LoVo (cell line): Measurements from ENCODE around the gene SUMF2.
"Not testable (repeated sequence)": the region's sequence is repeated elsewhere in the genome, so short reads cannot be mapped to it uniquely, and the experiment has no call there.

ENCODE experiments used
- DNase-seq: peaks from one replicate; pipeline ENCODE4 v3.0.0-alpha.2; 2016; ENCODE audit warnings: low spot score

The SUMF2 gene

DNA sequence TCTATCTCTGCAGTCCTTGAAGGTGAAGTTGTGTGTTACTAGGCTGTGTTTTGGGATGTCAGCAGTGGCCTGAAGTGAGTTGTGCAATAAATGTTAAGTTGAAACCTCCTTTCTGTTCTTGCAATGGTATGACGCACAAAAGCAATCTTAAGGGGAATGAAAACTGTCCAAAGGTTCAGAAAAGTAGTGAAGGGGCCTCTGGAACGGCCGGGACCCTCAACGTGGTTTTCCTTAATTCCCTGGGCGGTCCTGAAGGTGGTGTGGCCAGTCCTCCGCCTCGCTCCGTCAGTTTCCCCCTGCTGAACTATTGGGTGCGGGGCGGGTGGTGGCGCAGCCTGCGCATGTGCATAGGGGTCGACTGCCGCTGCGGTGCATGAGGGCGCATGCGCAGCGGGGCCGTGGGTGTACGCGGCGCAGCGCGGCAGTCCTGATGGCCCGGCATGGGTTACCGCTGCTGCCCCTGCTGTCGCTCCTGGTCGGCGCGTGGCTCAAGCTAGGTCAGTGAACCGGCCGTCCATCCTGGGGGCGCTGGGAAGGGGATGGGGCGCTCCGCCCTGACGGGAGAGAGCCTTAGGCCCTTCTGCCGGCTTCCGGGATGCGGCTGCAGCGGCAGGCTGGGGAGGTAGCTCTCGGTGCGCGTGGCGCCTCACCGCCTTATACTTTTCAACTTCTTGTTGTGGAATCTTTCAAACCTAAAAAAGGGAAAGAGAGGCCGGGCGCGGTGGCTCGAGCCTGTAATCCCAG lies at the start of gene SUMF2:
Gene SUMF2 (plus strand): TSS at position 405 of the 744 bp plus-strand sequence. CDS start 26 bp downstream, at position 431.
- DNase-seq: peak; percentile 97

DNA sequence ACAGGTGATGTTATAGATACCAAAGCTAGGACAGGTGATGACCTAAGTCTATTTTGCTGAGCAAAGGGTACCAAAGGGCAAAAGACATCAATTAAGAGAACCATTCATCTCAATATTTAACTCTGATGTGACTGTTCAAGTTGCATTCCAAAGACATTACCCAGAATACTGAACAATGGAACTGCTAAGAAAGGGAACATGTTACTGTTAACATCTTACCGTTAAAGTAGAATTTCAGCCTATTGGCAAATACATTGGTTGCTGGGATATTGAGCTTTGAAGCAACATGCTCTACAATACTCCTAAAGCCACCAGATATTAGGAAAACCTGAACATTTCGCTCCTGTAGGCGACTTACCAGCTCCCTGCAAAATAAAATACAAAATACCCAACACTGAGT lies 47.1 kb upstream of the SUMF2 start:
- not testable (repeated sequence) for DNase-seq

DNA sequence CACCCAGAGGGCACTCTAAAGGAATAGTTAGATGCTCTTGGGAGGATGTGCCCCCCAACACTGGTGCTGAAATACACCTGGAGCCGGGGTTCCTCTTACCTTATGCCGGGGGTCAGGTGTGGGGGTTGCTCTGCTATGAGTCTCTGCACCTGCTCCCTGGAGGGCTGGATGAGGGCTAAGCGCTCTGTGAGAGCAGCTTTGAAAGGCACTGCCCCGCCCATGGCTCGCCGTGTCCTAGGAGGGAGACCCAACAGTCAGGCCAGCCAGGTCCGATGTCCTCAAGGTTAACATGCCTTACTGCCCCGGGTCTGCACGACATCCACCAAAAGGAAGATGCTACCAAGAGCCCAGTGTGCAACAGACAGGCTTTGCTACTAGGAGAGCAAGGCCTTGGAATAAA lies 44.6 kb upstream of the SUMF2 start:
- DNase-seq: no peak

DNA sequence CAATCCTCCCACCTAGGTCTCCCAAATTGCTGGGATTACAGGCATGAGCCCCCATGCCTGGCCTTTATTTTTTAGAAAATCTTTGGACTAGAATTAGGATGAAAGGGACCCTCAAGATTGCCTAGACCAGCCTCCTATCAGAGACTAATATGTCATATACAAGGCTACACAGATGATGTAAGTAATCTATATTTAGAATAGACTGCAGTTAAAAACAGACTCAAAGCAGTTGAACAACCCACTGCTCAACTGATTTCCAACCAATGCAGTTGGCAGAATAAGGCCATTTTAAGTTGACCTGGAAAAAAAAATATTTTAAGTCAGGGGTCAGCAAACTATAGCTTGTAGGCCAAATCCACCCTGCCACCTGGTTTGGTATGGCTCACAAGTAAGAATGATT lies 40.6 kb upstream of the SUMF2 start:
- DNase-seq: no peak

GRCh38 chr7:56026538-56026937 lies 37.5 kb upstream of the SUMF2 start:
- no peak for DNase-seq

- DNase-seq: no peak
Measured at GRCh38 chr7:56028942-56029630, 35.0 kb upstream of the SUMF2 start.

DNA sequence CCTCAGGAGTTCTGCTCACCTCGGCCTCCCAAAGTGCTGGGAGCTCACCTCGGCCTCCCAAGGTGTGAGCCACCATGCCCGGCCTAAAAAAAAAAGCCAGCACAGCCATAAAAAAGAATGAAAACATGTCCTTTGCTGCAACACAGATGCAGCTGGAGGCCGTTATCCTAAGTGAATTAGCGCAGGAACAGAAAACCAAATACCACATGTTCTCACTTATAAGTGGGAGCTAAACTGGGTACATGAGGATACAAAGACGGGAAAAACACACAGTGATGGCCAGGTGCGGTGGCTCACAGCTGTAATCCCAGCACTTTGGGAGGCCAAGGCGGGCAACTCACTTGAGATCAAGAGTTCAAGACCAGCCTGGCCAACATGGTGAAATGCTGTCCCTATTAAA lies 33.7 kb upstream of the SUMF2 start:
- DNase-seq: no peak

DNA sequence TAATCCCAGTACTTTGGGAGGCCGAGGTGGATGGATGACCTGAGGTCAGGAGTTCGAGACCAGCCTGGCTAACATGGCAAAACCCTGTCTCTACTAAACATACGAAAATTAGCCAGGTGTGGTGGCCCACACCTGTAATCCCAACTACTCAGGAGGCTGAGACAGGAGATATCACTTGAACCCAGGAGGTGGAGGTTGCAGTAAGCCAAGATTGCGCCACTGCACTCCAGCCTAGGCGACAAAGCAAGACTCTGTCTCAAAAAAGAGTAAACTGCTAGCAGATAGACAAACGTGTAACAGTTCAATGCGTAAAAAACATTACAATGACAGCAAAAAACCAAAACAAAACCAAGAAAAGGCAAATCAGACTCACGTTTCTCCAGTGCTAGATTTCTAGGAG lies 32.5 kb upstream of the SUMF2 start:
- DNase-seq: not testable (repeated sequence)

- not testable (repeated sequence) for DNase-seq
Measured at GRCh38 chr7:56032578-56032977, 31.5 kb upstream of the SUMF2 start.

GRCh38 chr7:56033671-56034432 lies 30.2 kb upstream of the SUMF2 start:
- DNase-seq: peak; percentile 63

- no peak for DNase-seq
Measured at GRCh38 chr7:56040730-56041129, 23.4 kb upstream of the SUMF2 start.

DNA sequence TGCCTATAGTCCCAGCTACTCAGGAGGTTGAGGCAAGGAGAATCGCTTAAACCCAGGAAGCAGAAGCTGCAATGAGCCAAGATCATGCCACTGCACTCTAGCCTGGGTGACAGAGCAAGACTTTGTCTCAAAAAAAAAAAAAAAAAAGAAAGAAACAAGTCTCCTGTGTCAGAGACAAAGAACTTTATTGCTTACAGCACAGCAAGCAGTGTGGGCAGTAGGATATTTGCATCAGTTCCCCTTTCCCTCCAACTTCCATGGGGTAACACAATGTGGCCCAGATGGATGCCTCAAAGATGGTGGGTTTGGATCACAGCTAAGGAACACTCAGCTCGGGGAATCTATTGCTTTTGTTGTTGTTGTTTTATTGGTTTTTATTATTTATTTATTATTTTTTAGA lies 18.3 kb upstream of the SUMF2 start:
- not testable (repeated sequence) for DNase-seq

DNA sequence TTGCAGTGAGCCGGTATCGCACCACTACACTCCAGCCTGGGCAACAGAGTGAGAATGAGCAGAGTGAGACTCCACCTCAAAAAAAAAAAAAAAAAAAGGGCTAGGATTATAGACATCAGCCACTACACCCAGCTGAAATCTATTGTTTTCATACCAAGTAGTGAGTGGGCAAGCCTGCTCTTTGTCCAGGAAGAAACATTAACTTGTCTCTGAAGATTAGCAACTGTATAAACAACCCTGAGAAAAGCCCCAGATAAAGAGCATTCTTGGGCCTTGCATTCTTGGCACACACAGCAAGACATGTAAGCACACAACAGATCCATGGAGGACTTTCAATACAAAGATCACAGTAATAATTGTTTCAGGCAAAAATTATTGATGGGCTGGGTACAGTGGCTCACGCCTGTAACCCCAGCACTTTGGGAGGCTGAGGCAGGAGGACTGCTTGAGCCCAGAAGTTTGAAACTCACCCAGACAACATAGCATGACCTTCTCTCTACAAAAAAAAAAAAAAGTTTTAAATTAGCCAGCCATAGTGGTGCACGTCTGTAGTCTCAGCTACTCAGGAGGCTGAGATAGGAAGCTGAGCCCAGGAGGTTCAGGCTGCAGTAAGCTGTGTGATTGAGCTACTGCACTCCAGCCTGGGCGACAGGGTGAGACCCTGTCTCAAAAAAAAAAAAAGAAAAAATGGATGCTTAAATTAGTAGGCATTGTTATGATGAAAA lies 17.2 kb upstream of the SUMF2 start:
- DNase-seq: no peak

- DNase-seq: not testable (repeated sequence)
Measured at GRCh38 chr7:56047446-56048116, 16.5 kb upstream of the SUMF2 start.

DNA sequence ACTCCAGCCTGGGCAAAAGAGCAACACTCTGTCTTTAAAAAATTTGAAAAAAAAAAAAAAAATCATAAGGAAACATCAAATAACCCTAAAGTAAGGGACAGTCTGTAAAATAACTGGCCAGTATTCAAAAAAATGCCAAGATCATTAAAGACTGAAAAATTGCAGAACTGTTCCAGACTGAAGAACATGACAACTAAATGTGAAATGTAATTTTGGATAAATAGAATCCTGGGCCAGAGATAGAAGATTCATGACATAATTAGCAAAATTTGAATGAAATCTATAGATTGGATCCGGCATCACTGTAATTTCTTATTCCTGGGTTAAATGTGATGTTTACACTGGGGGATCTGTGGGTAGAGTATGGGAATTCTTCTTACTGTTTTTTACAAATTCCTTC lies 15.8 kb upstream of the SUMF2 start:
- DNase-seq: no peak

DNA sequence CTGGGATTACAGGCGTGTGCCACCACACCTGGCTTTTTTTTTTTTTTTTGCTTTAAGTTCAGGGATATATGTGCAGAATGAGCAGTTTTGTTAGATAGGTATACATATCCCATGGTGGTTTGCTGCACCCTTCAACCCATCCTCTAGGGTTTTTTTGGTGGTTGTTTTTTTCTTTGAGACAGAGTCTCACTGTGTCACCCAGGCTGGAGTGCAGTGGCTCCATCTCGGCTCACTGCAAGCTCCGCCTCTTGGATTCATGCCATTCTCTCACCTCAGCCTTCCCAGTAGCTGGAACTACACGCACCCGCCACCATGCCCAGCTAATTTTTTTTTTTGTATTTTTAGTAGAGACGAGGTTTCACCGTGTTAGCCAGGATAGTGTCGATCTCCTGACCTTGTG lies 15.3 kb upstream of the SUMF2 start:
- DNase-seq: not testable (repeated sequence)

DNA sequence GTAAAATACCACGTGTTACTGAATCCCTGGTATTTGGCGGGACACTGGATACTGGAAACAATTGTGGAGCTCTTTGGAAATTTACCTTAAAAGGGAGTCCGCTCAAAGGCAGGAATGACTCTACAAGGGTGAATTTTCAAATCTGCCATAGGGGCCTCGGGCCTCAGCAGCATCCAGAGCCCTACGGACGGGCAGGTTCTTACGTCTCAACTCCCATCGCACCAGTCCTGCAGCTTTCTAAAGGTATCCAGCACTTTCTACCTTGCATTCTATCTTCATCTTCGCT lies 13.1 kb upstream of the SUMF2 start:
- no peak for DNase-seq

DNA sequence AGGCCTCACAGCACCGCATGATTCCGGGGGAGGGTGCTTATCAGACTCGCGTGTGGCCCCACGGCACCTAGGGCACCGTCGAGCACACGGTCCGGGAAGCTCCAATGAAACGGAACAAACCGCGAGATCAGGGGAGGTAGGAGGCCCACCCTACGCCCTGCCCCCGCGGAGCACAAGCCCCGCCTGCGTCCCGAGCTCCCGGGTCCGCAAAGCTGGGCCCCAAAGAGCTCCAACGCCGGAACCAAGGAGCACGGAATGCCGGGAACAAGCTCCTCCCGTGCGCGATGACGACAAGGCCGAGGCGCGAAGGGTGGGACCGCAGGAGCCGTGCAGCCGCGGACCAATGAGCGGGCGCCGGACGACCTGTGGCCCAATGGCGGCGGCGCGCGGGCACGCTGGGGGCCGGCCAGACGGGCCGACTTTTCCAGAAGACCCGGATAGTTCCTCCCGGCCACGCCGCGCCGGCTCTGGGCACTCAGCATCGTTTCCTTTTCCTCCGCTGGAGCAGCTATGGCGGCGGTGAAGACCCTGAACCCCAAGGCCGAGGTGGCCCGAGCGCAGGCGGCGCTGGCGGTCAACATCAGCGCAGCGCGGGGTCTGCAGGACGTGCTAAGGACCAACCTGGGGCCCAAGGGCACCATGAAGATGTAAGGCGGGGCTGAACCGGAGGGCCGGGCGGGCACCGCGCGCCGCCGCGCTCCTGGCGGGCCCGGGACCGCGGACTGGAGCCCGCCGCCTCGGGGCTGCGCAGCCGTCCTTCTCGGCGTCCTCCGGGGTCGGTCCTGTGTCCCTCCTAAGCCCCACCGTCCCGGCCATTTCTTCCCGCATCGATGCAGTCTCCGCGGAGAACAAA lies 12.5 kb upstream of the SUMF2 start, which contains the start of the genes CCT6A and PSPH:
Gene CCT6A (plus strand): TSS at position 427 of the 853 bp plus-strand sequence. CDS start 84 bp downstream, at position 511.
Gene PSPH (minus strand): TSS at position 106 of the 853 bp plus-strand sequence. CDS start 30,232 bp downstream, outside the sequence.
- DNase-seq: peak; percentile 100

DNA sequence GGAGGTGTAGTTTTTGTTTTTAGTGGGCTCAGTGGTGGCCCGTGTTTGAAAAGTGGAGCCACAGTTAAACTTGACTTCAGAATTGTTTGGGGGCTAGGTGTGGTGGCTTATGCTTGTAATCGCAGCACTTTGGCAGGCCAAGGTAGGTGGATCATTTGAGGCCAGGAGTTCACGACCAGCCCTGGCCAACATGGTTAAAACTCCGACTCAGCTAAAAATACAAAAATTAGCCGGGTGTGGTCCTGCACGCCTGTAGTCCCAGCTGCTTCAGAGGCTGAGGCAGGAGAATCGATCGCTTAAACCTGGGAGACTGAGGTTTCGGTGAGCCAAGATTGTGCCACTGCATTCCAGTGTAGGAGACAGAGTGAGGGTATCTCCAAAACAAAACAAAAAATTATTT lies 10.7 kb upstream of the SUMF2 start:
- DNase-seq: no peak

GRCh38 chr7:56053993-56054392 lies 10.1 kb upstream of the SUMF2 start:
- no peak for DNase-seq

DNA sequence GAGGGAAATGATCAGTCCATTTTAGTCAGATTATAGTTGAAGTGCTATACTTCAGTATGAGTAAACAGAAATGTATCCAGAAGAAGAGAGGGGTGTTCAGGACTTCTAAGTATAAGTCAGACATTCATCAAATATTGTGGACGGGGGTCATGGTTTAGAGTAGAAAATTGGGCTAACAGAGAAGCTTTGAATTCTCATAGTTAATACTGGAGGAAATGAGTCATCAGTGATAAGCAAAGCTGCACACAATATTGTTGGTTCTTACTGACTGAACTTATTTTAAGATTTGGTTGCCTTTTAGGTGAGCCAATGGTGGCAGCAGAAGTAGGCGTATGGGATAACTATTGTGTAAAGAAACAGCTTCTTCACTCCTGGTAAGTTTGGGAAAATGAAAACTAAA lies 1.7 kb upstream of the SUMF2 start:
- peak; percentile 19 for DNase-seq
